Caco-2 (cell line): Measurements from ENCODE around the gene ZNF346. TPM values are rescaled to one million over a fixed set of nuclear protein-coding genes. Genes with fewer than 3 reads are reported as not detected.

ENCODE experiments used
- BruUV-seq: library from RNA; stranded (reverse); fragments of 400-500 nt; replicated peaks from 2 replicates; lab custom pipeline; 2021; lab: Mats Ljungman, UMichigan
- CTCF ChIA-PET: fragments of 300-600 bp; sonication (Branson Sonifier 250); formaldehyde crosslinking; loops from one replicate; lab custom pipeline; 2022; ENCODE audit warnings: antibody characterized with exemption; lab: Charles Lee
- POLR2A ChIA-PET: fragments of 300-600 bp; sonication (Branson Sonifier 250); formaldehyde crosslinking; loops from one replicate; lab custom pipeline; 2022; ENCODE audit warnings: antibody characterized with exemption; lab: Charles Lee
- DNase-seq, 2 experiments: peaks; one replicate each; pipeline versions ENCODE4 v3.0.0 to v3.0.0-alpha.2; 2020 to 2022
- H3K27me3 ChIP-seq: replicated peaks from 2 replicates; pipeline ENCODE4 v1.6.0; 2011; ENCODE audit warnings: low read length; ENCODE audit not compliant: control insufficient read depth, insufficient read depth
- H3K36me3 ChIP-seq: 2 replicates; pipeline ENCODE4 v1.5.1; 2011; ENCODE audit warnings: low read length; ENCODE audit not compliant: control insufficient read depth, insufficient read depth
- H3K4me1 ChIP-seq: fragments of 250-450 bp; sonication (Bioruptor Pico); 2 replicates; pipeline ENCODE4 v1.5.1; 2020; ENCODE audit warnings: mild to moderate bottlenecking
- H3K4me3 ChIP-seq: 2 replicates; pipeline ENCODE4 v1.5.1; 2011; ENCODE audit warnings: low read depth, mild to moderate bottlenecking, control low read depth, low read length
- H3K9me3 ChIP-seq: fragments of 250-450 bp; sonication (Bioruptor Pico); 2 replicates; pipeline ENCODE4 v1.5.1; 2020; ENCODE audit warnings: mild to moderate bottlenecking, moderate library complexity
- H3K27ac Mint-ChIP-seq: one replicate; pipeline ENCODE4 v1.8.0; 2022; ENCODE audit warnings: mixed read lengths; ENCODE audit not compliant: unreplicated experiment
- H3K27me3 Mint-ChIP-seq: one replicate; pipeline ENCODE4 v1.8.0; 2022; ENCODE audit warnings: mixed read lengths; ENCODE audit not compliant: insufficient read depth, unreplicated experiment
- H3K36me3 Mint-ChIP-seq: one replicate; pipeline ENCODE4 v1.8.0; 2022; ENCODE audit warnings: mild to moderate bottlenecking, mixed read lengths; ENCODE audit not compliant: insufficient read depth, unreplicated experiment
- H3K4me1 Mint-ChIP-seq: one replicate; pipeline ENCODE4 v1.8.0; 2022; ENCODE audit warnings: low read depth, mixed read lengths; ENCODE audit not compliant: unreplicated experiment
- H3K4me3 Mint-ChIP-seq: one replicate; pipeline ENCODE4 v1.8.0; 2022; ENCODE audit warnings: mild to moderate bottlenecking, moderate library complexity, mixed read lengths; ENCODE audit not compliant: unreplicated experiment
- H3K9me3 Mint-ChIP-seq: one replicate; pipeline ENCODE4 v1.8.0; 2022; ENCODE audit warnings: mixed read lengths; ENCODE audit not compliant: unreplicated experiment
- CTCF ChIP-seq, 2 experiments: fragments of 200-600 bp in 1 of 2; IDR thresholded peaks; 1 replicate in 1 of 2; 2 replicates in 1 of 2; pipeline versions ENCODE4 v1.5.1 to v1.8.0; 2011 to 2022; ENCODE audit warnings: antibody characterized with exemption in 1 of 2, control low read depth in 1 of 2, inconsistent platforms in 1 of 2, low read depth in 1 of 2, low read length in 1 of 2, mild to moderate bottlenecking in 1 of 2, moderate library complexity in 1 of 2; ENCODE audit not compliant: insufficient read depth in 1 of 2, severe bottlenecking in 1 of 2, unreplicated experiment in 1 of 2
- intact Hi-C: fragments of 100-400 bp; cut with micrococcal nuclease; formaldehyde crosslinking; loops from one replicate; pipeline ENCODE4 v1.10.0; 2022; ENCODE audit not compliant: unreplicated experiment
- total RNA-seq: library from RNA; stranded (reverse); gene quantifications from 2 replicates; pipeline ENCODE4 v1.2.3, GENCODE V29; 2022

The ZNF346 gene
- total RNA-seq, 1 experiment from 2014 or later = 24.2 TPM

DNA sequence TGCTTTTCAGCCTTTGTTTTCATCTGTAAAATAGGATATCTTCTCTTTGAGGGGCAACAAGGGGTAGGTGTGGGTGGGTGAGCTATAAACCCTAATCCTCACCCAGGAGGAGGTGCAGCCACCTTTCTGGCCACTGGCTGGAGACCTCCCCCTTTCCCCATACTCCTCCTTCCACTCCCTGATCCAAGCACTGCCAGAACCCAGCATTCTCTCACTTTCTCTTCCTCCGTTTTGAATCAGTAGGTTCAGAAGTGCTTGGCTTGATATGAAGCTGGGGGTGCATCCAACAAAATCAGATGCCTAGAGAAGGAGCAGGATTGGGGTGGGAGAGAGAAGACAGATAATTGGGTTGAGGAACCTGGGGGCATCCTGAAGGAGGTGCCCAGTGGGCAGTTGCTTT is 104.3 kb downstream of the ZNF346 start:
- no TSS peak for BruUV-seq
- Histone ChIP-seq H3K36me3 (no peaks in the 10 kb centered on the region), H3K4me1 (no peaks in the 10 kb centered on the region), H3K4me3 (no peak overlapping the region), H3K9me3 (no peaks in the 10 kb centered on the region), H3K27me3 (no peaks in the 10 kb centered on the region)
- no peak for TF ChIP-seq CTCF (IDR thresholded peaks at IDR 0.05; ENCODE audit: insufficient read depth in 1 of 2, low read depth in 1 of 2, low read length in 1 of 2, severe bottlenecking in 1 of 2, unreplicated experiment in 1 of 2)
- no peaks in the 10 kb centered on the region for H3K9me3 Mint-ChIP-seq
- H3K27ac Mint-ChIP-seq = no peak overlapping the region
- no peak for DNase-seq
- peaks cover 5% of the 10 kb centered on the region for H3K4me1 Mint-ChIP-seq
- intact Hi-C loops = no loop called here
- no peaks in the 10 kb centered on the region for H3K27me3 Mint-ChIP-seq
- ChIA-PET POLR2A (no interaction called here), CTCF (interaction anchor here (0.5 kb wide), 1 partner anchor 25 kb away, joined by 4 read pairs; no protein-coding TSS in a partner anchor)
- H3K36me3 Mint-ChIP-seq = no peaks in the 10 kb centered on the region
- H3K4me3 Mint-ChIP-seq = no peak overlapping the region

- Histone ChIP-seq H3K9me3 (no peaks in the 10 kb centered on the region), H3K36me3 (no peaks in the 10 kb centered on the region), H3K4me1 (peaks cover 3% of the 10 kb centered on the region; the same call in 1 of the 2 replicates), H3K27me3 (no peaks in the 10 kb centered on the region), H3K4me3 (no peak overlapping the region)
- H3K9me3 Mint-ChIP-seq = no peaks in the 10 kb centered on the region
- no peaks in the 10 kb centered on the region for H3K27me3 Mint-ChIP-seq
- H3K4me3 Mint-ChIP-seq = no peak overlapping the region
- ChIA-PET CTCF (interaction anchor here (0.6 kb wide), 1 partner anchor 46 kb away, joined by 3 read pairs; no protein-coding TSS in a partner anchor), POLR2A (no interaction called here)
- no TSS peak for BruUV-seq
- no peak overlapping the region for H3K27ac Mint-ChIP-seq
- no peak for TF ChIP-seq CTCF (IDR thresholded peaks at IDR 0.05; ENCODE audit: insufficient read depth in 1 of 2, low read depth in 1 of 2, low read length in 1 of 2, severe bottlenecking in 1 of 2, unreplicated experiment in 1 of 2)
- no peaks in the 10 kb centered on the region for H3K36me3 Mint-ChIP-seq
- DNase-seq = peak in 1 of 2 experiments; percentile 13
- intact Hi-C loops = no loop called here
- peaks cover 5% of the 10 kb centered on the region for H3K4me1 Mint-ChIP-seq
Observed at GRCh38 chr5:177128551-177128981, 106.1 kb downstream of the ZNF346 start.

DNA sequence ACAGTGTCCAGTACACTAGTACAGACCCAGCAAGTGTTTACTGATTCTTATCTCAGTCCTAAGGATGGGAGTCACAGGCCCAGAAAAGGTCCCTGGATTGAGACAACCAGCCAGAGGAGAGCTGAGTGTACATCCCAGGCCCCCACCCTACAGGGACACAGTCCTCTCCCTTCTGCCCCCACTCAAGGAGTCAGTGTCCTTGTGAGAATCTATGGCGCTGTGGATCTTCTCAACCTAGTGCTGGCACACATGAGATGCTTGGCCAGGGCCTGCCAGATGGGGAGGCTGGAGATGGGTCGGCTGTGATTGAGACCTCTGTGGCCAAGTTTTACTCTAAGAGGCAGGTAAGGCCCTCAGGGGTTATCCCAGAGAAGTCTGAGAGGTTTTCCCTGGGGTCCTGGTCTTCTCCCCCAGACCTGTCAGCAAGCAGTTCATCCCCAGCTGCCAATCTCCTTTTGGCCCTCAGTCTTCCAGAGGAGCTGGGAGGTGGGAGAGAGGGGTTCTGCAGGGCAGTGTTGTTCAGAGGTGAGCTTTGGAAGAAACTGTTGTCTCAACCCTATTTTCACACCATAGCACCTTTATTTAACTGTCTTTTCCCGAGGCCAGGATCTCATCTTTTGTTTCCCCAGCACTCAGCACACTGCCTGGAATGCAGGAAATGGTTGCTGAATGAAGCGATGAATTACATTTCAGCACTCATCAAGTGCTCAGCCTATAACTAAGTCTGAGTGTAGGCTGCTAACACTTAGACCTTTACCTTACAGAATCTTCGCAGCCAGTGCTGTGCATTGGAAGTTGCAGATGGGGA is 107.9 kb downstream of the ZNF346 start:
- H3K4me3 Mint-ChIP-seq = no peak overlapping the region
- CTCF ChIA-PET = no interaction called here
- H3K27me3 Mint-ChIP-seq = no peaks in the 10 kb centered on the region
- peak in 1 of 2 experiments; percentile 11 for DNase-seq
- no peaks in the 10 kb centered on the region for H3K27me3 ChIP-seq
- no TSS peak for BruUV-seq
- intact Hi-C loops = no loop called here
- TF ChIP-seq CTCF (IDR thresholded peaks at IDR 0.05; ENCODE audit: insufficient read depth in 1 of 2, low read depth in 1 of 2, low read length in 1 of 2, severe bottlenecking in 1 of 2, unreplicated experiment in 1 of 2) = no peak
- POLR2A ChIA-PET = no interaction called here
- H3K9me3 ChIP-seq = no peaks in the 10 kb centered on the region
- no peak overlapping the region for H3K4me3 ChIP-seq
- H3K27ac Mint-ChIP-seq = no peak overlapping the region
- peaks cover 9% of the 10 kb centered on the region for H3K4me1 Mint-ChIP-seq
- H3K4me1 ChIP-seq = peaks cover 8% of the 10 kb centered on the region
- peaks cover 3% of the 10 kb centered on the region for H3K36me3 Mint-ChIP-seq
- H3K36me3 ChIP-seq = no peaks in the 10 kb centered on the region
- no peaks in the 10 kb centered on the region for H3K9me3 Mint-ChIP-seq

Other genes with a start within 250 kb of the ZNF346 start
- gene UNC5A, start 212.1 kb upstream of the ZNF346 start, total RNA-seq = 0.14 TPM in 1 of 2 replicates, not detected in the other
- 0.29 and 0.97 TPM in 2 replicates for gene HK3, start 123.3 kb upstream of the ZNF346 start, total RNA-seq
- gene UIMC1, start 15.9 kb upstream of the ZNF346 start, total RNA-seq = 52.8 and 58.3 TPM in 2 replicates
- gene FGFR4, start 64.2 kb downstream of the ZNF346 start, total RNA-seq = 186 and 190 TPM in 2 replicates
- 60.6 and 67.4 TPM in 2 replicates for gene NSD1, start 111.1 kb downstream of the ZNF346 start, total RNA-seq